SK-N-SH treated with all-trans-retinoic acid at 6 μM for 48 hours (cell line): ENCODE results near the gene TREML1.

Source experiments
- ATAC-seq: fragments of 200-7000 bp; cut with Tn5 transposase; 3 replicates; pipeline ENCODE4 v1.9.1; 2020; ENCODE audit warnings: mild to moderate bottlenecking, moderate library complexity
- ARNTL ChIP-seq: fragments of 450-650 bp; formaldehyde crosslinking; IDR thresholded peaks from 2 replicates; pipeline ENCODE4 v1.5.0; 2020; ENCODE audit warnings: low read depth, mild to moderate bottlenecking, moderate library complexity, borderline replicate concordance
- CSDC2 ChIP-seq: fragments of 250-450 bp; sonication (Bioruptor Pico); IDR thresholded peaks from 2 replicates; pipeline ENCODE4 v1.5.0; 2020; ENCODE audit warnings: mild to moderate bottlenecking, moderate library complexity
- ESRRG ChIP-seq: fragments of 250-450 bp; sonication (Bioruptor Pico); IDR thresholded peaks from 2 replicates; pipeline ENCODE4 v1.6.1; 2021; ENCODE audit warnings: mild to moderate bottlenecking
- GLIS3 ChIP-seq: fragments of 250-450 bp; sonication (Bioruptor Pico); IDR thresholded peaks from 2 replicates; pipeline ENCODE4 v1.5.0; 2020; ENCODE audit warnings: mild to moderate bottlenecking, moderate library complexity
- ISL1 ChIP-seq: fragments of 250-450 bp; sonication (Bioruptor Pico); IDR thresholded peaks from 2 replicates; pipeline ENCODE4 v2.1.2; 2022; ENCODE audit warnings: mild to moderate bottlenecking, moderate library complexity
- OSR1 ChIP-seq: fragments of 250-450 bp; sonication (Bioruptor Pico); IDR thresholded peaks from 2 replicates; pipeline ENCODE4 v1.8.0; 2022; ENCODE audit warnings: moderate library complexity, mild to moderate bottlenecking, inconsistent platforms
- PATZ1 ChIP-seq: fragments of 250-450 bp; sonication (Bioruptor Pico); IDR thresholded peaks from 2 replicates; pipeline ENCODE4 v1.8.0; 2020; ENCODE audit warnings: mild to moderate bottlenecking, moderate library complexity, borderline replicate concordance
- PPARA ChIP-seq: fragments of 250-450 bp; sonication (Bioruptor Pico); IDR thresholded peaks from 2 replicates; pipeline ENCODE4 v1.5.0; 2020; ENCODE audit warnings: mild to moderate bottlenecking, borderline replicate concordance
- RARB ChIP-seq: fragments of 250-450 bp; sonication (Bioruptor Pico); IDR thresholded peaks from 2 replicates; pipeline ENCODE4 v1.8.0; 2021; ENCODE audit warnings: mild to moderate bottlenecking, moderate library complexity
- SNAI2 ChIP-seq: fragments of 250-450 bp; sonication (Bioruptor Pico); IDR thresholded peaks from 2 replicates; pipeline ENCODE4 v1.5.0; 2020; ENCODE audit warnings: mild to moderate bottlenecking, moderate library complexity
- TCF4 ChIP-seq: fragments of 250-450 bp; sonication (Bioruptor Pico); IDR thresholded peaks from 2 replicates; pipeline ENCODE4 v1.8.0; 2021; ENCODE audit warnings: mild to moderate bottlenecking, moderate library complexity, borderline replicate concordance
- TOX ChIP-seq: fragments of 250-450 bp; sonication (Bioruptor Pico); IDR thresholded peaks from 2 replicates; pipeline ENCODE4 v1.8.0; 2021; ENCODE audit warnings: mild to moderate bottlenecking, moderate library complexity, borderline replicate concordance
- TSHZ2 ChIP-seq: fragments of 250-450 bp; sonication (Bioruptor Pico); IDR thresholded peaks from 2 replicates; pipeline ENCODE4 v1.5.0; 2020; ENCODE audit warnings: mild to moderate bottlenecking, moderate library complexity
- ZC3H10 ChIP-seq: fragments of 250-450 bp; sonication (Bioruptor Pico); IDR thresholded peaks from 2 replicates; pipeline ENCODE4 v1.5.1; 2021; ENCODE audit warnings: mild to moderate bottlenecking, moderate library complexity
- ZFP3 ChIP-seq: fragments of 250-450 bp; sonication (Bioruptor Pico); IDR thresholded peaks from 2 replicates; pipeline ENCODE4 v1.5.0; 2020; ENCODE audit warnings: mild to moderate bottlenecking, moderate library complexity
- ZFP30 ChIP-seq: fragments of 450-650 bp; formaldehyde crosslinking; IDR thresholded peaks from 2 replicates; pipeline ENCODE4 v1.5.0; 2022; ENCODE audit warnings: mild to moderate bottlenecking, moderate library complexity
- ZNF565 ChIP-seq: fragments of 450-650 bp; formaldehyde crosslinking; conservative IDR thresholded peaks from 2 replicates; pipeline ENCODE4 v1.5.0; 2020; ENCODE audit warnings: low read depth, mild to moderate bottlenecking, moderate library complexity
- ZNF70 ChIP-seq: fragments of 450-650 bp; formaldehyde crosslinking; IDR thresholded peaks from 2 replicates; pipeline ENCODE4 v1.5.0; 2020; ENCODE audit warnings: mild to moderate bottlenecking, moderate library complexity
- ZNF8 ChIP-seq: fragments of 450-650 bp; formaldehyde crosslinking; IDR thresholded peaks from 2 replicates; pipeline ENCODE4 v1.5.0; 2020; ENCODE audit warnings: mild to moderate bottlenecking, moderate library complexity
- TF ChIP-seq, protein P1 (sequence below): fragments of 250-450 bp; sonication (Bioruptor Pico); IDR thresholded peaks from 2 replicates; pipeline ENCODE4 v1.8.0; 2021; ENCODE audit warnings: low read depth, mild to moderate bottlenecking, moderate library complexity, borderline replicate concordance
- TF ChIP-seq, protein P2 (sequence below): fragments of 250-450 bp; sonication (Bioruptor Pico); IDR thresholded peaks from 2 replicates; pipeline ENCODE4 v1.5.1; 2021; ENCODE audit warnings: mild to moderate bottlenecking, moderate library complexity
- TF ChIP-seq, protein P3 (sequence below): fragments of 250-450 bp; sonication (Bioruptor Pico); IDR thresholded peaks from 2 replicates; pipeline ENCODE4 v1.5.1; 2020; ENCODE audit warnings: low read depth, mild to moderate bottlenecking, moderate library complexity

TREML1 gene

DNA sequence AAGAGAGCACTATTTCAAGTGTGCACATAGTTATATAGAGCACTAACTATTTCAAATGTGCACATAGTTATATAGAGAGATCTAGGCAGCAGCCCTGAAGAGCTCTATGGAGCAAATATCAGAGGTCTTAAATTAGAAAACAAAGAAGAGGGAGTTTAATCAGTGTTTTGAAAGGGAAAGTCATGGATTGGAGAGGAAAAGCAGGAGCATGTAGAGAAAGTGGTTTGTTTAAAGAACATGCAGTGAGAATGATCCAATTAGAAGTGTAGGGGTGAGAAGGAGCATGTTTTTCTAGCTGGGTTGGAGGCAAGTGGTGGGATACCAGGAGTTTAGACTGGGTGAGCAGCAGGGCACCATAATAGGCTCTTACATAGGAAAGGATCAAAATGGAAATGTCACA is 17.2 kb downstream of the TREML1 start:
- ATAC-seq = no peak
- TF ChIP-seq ZNF8 = no peak
- no peak for TF ChIP-seq ZC3H10 (CRISPR knock-in tag)
- TF ChIP-seq OSR1 (CRISPR knock-in tag) = no peak
- no peak for TF ChIP-seq PPARA (CRISPR knock-in tag)
- TF ChIP-seq ZFP3 (CRISPR knock-in tag) = no peak
- TF ChIP-seq ESRRG (CRISPR knock-in tag) = no peak
- no peak for TF ChIP-seq ISL1 (CRISPR knock-in tag)
- TF ChIP-seq CSDC2 (CRISPR knock-in tag) = no peak
- TF ChIP-seq TCF4 = no peak
- TF ChIP-seq ZNF70 (CRISPR knock-in tag) = no peak
- TF ChIP-seq GLIS3 (CRISPR knock-in tag) = no peak
- no peak for TF ChIP-seq PATZ1 (CRISPR knock-in tag)

DNA sequence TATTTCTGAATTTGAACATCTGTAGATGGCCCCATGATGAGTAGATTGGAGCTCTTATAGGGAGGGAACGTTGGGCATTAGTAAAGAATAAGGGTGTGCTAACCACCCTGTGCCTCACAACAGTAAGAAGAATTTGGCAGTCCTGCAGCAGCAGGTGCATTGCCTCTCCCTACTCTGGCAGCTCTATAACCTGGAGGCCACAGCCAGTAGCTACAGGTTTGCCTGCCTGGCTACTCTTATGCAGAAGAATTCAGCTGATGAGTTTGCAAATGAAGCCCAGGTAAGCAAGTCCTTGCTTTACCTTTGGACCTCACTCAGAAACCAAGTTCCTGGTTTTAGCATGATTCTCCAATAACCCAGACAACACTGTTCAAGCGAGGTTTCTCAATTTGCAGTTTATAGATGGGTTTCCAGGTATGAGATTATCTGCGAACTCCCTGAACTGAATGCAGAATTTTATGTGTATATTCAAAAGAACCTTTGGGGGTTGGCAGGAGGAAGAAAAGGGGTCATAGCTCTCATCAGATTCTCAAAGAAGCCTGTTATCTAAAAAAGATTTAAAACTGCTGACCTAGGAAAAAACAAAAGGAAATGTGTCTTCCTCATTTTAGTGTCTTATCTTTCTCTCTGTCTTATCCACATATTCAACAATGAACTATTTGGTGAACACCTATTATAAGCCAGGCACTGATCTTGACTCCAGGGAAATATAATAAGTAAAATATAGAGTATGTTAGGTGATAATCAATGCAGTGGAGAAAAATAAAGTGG is 18.9 kb downstream of the TREML1 start:
- ATAC-seq = no peak
- no peak for TF ChIP-seq CSDC2 (CRISPR knock-in tag)
- TF ChIP-seq ZC3H10 (CRISPR knock-in tag) = no peak
- no peak for TF ChIP-seq GLIS3 (CRISPR knock-in tag)
- TF ChIP-seq SNAI2 (CRISPR knock-in tag) = no peak
- TF ChIP-seq ARNTL (CRISPR knock-in tag) = no peak
- TF ChIP-seq, protein P1, sequence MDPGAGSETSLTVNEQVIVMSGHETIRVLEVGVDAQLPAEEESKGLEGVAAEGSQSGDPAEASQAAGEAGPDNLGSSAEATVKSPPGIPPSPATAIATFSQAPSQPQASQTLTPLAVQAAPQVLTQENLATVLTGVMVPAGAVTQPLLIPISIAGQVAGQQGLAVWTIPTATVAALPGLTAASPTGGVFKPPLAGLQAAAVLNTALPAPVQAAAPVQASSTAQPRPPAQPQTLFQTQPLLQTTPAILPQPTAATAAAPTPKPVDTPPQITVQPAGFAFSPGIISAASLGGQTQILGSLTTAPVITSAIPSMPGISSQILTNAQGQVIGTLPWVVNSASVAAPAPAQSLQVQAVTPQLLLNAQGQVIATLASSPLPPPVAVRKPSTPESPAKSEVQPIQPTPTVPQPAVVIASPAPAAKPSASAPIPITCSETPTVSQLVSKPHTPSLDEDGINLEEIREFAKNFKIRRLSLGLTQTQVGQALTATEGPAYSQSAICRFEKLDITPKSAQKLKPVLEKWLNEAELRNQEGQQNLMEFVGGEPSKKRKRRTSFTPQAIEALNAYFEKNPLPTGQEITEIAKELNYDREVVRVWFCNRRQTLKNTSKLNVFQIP (CRISPR knock-in tag) = no peak
- no peak for TF ChIP-seq OSR1 (CRISPR knock-in tag)
- TF ChIP-seq TSHZ2 = no peak
- TF ChIP-seq ZFP3 (CRISPR knock-in tag) = no peak
- TF ChIP-seq ZFP30 (CRISPR knock-in tag) = no peak
- TF ChIP-seq, protein P2, sequence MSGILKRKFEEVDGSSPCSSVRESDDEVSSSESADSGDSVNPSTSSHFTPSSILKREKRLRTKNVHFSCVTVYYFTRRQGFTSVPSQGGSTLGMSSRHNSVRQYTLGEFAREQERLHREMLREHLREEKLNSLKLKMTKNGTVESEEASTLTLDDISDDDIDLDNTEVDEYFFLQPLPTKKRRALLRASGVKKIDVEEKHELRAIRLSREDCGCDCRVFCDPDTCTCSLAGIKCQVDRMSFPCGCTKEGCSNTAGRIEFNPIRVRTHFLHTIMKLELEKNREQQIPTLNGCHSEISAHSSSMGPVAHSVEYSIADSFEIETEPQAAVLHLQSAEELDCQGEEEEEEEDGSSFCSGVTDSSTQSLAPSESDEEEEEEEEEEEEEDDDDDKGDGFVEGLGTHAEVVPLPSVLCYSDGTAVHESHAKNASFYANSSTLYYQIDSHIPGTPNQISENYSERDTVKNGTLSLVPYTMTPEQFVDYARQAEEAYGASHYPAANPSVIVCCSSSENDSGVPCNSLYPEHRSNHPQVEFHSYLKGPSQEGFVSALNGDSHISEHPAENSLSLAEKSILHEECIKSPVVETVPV (CRISPR knock-in tag) = no peak
- TF ChIP-seq TOX (CRISPR knock-in tag) = no peak
- no peak for TF ChIP-seq ZNF70 (CRISPR knock-in tag)
- no peak for TF ChIP-seq PPARA (CRISPR knock-in tag)
- TF ChIP-seq, protein P3, sequence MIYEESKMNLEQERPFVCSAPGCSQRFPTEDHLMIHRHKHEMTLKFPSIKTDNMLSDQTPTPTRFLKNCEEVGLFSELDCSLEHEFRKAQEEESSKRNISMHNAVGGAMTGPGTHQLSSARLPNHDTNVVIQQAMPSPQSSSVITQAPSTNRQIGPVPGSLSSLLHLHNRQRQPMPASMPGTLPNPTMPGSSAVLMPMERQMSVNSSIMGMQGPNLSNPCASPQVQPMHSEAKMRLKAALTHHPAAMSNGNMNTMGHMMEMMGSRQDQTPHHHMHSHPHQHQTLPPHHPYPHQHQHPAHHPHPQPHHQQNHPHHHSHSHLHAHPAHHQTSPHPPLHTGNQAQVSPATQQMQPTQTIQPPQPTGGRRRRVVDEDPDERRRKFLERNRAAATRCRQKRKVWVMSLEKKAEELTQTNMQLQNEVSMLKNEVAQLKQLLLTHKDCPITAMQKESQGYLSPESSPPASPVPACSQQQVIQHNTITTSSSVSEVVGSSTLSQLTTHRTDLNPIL (CRISPR knock-in tag) = no peak
- TF ChIP-seq ZNF8 = no peak
- TF ChIP-seq RARB (CRISPR knock-in tag) = no peak

GRCh38 chr6:41132254-41132653 is 21.9 kb downstream of the TREML1 start:
- TF ChIP-seq, protein P3 (CRISPR knock-in tag) = no peak
- TF ChIP-seq OSR1 (CRISPR knock-in tag) (no peak), GLIS3 (CRISPR knock-in tag) (no peak), ZNF565 (no peak)
- TF ChIP-seq, protein P2 (CRISPR knock-in tag) = no peak

More at GRCh38 chr6:41132254-41132653, 21.9 kb downstream of the TREML1 start:
- ATAC-seq = no peak
